Measurements from ENCODE around the gene ATL3.
"Not testable (repeated sequence)": the region's sequence is repeated elsewhere in the genome, so short reads cannot be mapped to it uniquely, and the experiment has no call there.

ATL3 gene

GRCh38 chr11:63619967-63620366, 51.2 kb downstream of the ATL3 start:
- DNase-seq = no peak

- not testable (repeated sequence) for DNase-seq
Observed at GRCh38 chr11:63617686-63618085, 53.5 kb downstream of the ATL3 start.

DNA sequence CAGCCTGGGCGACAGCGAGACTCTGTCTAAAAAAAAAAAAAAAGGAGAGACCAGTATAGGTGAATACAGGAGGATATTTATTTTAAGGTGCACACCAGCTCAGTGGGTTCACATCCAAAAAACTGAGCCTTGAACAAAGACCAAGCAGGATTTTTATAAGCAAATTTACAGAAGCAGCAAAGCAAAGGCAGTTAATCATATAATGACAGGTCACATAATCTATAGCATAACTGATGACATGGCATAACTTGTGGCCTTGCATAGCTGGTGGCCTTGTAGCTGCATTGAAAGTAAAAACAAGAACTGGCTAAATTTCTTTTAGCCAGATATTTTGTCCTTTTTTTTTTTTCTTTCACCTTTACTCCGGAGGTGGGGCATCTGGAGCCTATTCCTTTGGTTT, 54.2 kb downstream of the ATL3 start:
- DNase-seq = no peak

GRCh38 chr11:63614136-63614671, 57.0 kb downstream of the ATL3 start, which contains the start of gene PLAAT3:
Gene PLAAT3 (minus strand): TSS chr11:63614433. CDS start chr11:63614014, 419 bp downstream.
- peak; percentile 38 for DNase-seq

- DNase-seq = peak; percentile 54
Observed at GRCh38 chr11:63613517-63614135, 57.5 kb downstream of the ATL3 start.

GRCh38 chr11:63612181-63612580, 59.0 kb downstream of the ATL3 start:
- no peak for DNase-seq

DNA sequence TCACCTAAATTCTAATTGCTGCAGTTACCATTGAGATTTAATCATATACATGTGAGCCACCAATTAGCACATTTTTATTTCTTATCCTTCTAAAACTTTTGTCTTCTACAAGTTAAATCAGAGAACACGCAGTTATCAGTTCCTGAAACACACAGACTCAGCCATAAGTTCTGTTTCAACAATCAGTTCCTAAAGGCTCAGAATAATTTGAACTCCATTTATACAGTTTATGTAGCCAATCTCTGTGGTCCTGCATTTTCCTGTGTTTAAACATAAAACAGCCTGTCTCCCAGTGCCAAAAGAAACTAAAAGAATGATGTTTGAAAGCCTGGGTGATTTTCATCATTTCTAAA, 59.8 kb downstream of the ATL3 start:
- DNase-seq = no peak

GRCh38 chr11:63610604-63611394, 60.4 kb downstream of the ATL3 start:
- DNase-seq = no peak

DNA sequence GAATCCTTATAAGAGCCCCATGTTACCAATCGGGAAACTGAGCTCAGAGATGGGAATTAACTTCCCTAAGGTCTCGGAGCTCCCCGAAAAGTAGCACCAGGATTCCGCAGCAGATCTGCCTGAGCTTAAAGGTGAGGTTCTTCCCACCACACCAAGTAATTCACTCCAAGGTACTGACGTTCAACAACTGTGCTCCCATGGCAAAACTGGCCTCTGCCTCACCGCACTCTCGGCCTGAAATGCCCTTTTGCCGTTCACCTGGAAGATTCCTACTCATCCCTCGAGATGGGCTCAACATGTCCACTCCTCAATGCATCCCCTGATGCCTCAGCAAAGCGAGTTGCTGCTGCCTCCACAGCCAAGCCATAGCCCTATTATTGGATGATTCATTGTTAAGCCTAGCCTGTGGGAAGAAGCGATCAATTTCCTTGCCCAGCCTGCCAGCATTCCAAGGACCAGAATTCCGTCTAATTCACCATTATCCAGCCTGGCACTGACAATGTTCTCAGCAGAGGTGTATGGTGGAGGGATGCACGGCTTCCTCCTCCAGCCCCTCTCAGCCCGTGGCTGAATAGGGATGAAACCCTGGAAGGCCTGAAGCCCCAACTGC, 61.1 kb downstream of the ATL3 start:
- DNase-seq = no peak

- DNase-seq = no peak
Observed at GRCh38 chr11:63609536-63609935, 61.6 kb downstream of the ATL3 start.

GRCh38 chr11:63608353-63609345, 62.5 kb downstream of the ATL3 start:
- no peak for DNase-seq

GRCh38 chr11:63603180-63603518, 68.0 kb downstream of the ATL3 start:
- DNase-seq = no peak

- not testable (repeated sequence) for DNase-seq
Observed at GRCh38 chr11:63602290-63603179, 68.6 kb downstream of the ATL3 start.

- no peak for DNase-seq
Observed at GRCh38 chr11:63599211-63600122, 71.7 kb downstream of the ATL3 start.

- DNase-seq = no peak
Observed at GRCh38 chr11:63598556-63598955, 72.6 kb downstream of the ATL3 start.

GRCh38 chr11:63595296-63595695, 75.9 kb downstream of the ATL3 start:
- DNase-seq = no peak

GRCh38 chr11:63592975-63593395, 78.2 kb downstream of the ATL3 start:
- no peak for DNase-seq

- no peak for DNase-seq
Observed at GRCh38 chr11:63590024-63590788, 81.0 kb downstream of the ATL3 start.

GRCh38 chr11:63589000-63589399, 82.2 kb downstream of the ATL3 start:
- DNase-seq = no peak

All from CD4-positive, alpha-beta T cell treated with Interleukin-17A for 1 hour (primary cell).